GM19452 (cell line): ENCODE results near the gene NELFB.
"Not testable (repeated sequence)": the region's sequence is repeated elsewhere in the genome, so short reads cannot be mapped to it uniquely, and the experiment has no call there.

Experiments
- ATAC-seq: cut with Tn5 transposase; IDR thresholded peaks from one replicate; pipeline ENCODE4 v1.9.1; 2021; ENCODE audit not compliant: unreplicated experiment

NELFB gene

DNA sequence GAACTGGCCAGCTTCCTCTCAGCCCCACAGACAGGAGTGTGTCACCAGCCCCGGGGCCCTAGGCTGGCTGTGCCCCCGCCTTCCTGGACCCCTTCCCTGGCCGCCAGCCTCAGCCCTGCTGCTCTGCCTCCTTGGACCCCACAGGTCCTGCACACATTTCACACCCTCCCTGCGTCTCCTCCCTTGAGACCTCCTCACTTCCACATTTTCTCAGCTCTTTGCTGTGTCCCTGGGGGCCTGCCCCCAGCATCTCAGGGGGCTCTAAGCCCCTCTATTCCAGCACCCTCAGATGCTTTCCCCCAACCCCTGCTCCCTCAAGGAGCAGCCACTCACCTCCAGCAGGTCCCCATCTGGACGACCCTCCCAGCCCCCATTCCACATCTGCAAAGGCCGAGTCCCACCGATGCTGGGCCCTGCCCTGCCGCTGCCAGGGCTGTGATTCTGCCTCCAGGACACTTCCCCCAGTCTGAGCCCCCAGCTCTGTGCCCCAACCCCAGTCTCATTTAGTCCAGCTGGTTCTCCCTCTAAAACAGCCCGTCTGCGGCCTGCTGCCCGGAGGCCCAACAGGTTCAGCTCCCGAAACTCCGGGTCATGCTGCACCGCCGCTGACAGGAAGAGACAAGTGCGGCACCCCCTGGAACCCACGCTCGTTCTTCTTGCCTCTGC, 20.2 kb upstream of the NELFB start:
- no peak for ATAC-seq

DNA sequence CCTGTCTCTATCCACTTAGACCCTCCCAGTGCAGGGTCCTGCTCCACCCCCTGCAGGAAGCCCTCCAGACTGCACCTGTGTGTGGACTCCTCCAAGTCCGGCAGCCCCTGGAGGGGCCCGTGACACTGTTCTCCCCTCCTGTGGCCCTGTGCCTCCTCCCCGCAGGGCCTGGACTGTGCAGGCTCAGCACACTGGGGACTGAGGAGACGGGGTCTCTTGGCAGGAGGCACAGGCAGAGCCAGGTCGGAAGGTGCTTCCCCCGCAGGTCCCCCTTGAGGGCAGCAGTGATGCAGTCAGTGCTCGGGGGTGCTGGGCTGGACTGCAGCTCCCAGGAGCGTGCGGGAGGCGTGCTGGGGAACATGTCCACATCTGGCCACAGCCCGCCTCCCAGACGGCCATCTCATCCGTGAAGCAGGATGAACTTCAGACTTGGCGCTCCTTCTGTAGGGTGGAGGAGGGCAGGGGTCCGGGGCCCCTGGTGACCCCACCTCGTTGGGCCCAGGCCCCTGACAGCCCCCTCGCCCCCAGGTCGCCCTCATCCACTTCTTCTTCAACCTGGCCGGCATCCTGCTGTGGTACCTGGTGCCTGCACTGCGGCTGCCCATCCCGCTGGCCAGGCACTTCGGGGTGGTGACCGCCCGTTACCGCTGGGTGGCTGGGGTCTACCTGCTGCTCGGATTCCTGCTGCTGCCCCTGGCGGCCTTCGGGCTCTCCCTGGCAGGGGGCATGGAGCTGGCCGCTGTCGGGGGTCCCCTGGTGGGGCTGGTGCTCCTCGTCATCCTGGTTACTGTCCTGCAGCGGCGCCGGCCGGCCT, 19.5 kb upstream of the NELFB start:
- ATAC-seq, result no peak

DNA sequence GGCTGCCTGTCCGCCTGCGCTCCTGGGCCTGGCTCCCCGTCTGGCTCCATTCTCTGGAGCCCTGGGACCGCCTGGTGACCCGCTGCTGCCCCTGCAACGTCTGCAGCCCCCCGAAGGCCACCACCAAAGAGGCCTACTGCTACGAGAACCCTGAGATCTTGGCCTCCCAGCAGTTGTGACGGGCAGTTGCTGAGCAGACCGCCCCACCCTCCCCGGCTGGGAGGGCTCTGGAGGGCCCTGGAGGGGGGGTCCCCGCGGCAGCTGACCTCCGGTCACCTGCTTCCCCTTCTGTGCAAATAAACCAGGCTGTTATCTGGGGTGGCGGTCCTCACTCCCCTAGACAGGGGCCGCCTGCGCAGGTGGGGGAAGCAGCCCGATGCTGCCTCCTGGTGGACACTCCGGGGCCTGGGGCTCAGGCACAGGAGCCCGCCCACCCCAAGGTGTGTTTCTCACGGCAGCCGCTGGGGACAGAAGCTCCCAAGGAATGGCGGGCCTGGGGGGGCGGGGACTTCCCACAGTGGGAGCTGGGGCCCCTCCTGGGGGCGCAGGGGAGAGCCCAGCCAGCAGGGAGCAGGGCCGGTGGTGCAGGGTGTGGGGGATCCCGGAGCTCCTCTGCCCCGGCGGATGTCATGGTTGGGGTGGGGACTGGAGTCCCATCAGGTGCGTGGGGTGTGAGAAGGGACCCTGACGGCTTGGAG, 18.7 kb upstream of the NELFB start:
- ATAC-seq, result no peak

DNA sequence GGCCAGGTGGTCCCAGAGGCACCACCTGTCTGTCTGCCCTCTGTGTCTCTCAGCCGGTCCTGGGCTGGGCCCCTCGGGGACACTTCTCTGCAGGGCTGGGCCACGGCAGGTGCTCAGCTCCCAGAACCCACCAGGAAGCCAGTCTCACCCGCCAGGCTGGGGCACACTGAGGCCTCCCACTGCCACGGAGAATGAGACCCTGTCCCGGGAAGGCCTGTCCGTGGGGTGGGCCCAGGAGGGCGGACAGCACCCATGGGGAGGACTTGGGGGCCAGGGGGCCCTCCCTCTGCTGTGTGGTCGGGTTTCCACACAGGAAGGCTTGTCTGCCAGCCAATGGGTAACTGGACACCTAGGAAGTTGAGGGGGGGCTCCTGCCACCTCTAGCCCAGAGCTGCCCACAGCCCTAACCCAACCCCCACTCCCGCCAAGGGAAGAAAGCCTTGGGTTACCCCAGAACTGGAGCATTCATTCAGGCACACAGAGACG, 18.1 kb upstream of the NELFB start:
- no peak for ATAC-seq

DNA sequence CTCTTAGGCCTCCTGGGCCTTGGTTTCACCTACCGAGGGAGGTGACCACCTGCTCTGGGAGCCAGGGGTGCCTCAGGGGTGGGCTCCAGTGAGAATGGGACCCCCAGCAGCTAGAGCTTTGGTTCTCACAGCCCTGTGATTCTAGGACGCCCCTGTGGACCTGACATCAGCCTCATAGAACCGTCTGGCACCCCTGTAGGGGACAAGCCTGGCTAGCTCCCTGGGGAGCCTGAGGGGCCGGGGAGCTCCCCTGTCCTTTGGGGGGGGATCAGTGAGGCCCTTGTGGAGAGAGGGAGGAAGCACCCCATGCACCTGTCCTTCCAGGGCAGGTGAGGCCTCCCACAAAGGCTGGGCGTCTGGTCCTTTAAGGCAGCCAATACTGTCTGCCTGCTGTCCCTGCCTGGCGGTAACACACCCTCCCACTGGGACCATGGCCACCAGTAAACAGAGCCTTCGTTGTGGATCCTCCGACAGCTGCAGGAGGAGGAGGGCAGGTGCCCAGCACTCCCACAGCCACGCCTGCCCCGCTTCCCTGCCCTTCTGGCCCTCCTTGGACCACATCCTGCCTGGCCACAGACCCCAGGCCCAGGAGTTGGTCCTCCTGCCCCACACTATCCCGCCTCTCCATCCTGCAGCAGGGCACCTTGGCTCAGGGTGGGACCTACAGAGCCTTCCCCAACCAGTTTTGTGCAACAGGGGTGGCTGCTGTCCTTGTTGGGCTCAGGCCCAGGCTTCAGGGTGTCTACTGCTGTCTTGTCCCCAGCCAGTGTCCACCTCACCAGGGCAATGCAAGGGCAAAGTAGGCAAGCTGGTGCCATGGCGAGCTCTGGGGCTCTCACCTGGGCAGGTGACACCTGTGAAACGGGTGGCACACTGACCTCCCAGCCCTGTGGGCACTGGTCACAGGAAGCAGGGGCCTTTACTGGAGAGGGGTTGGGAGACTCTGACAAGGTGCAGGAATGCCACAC, 17.1 kb upstream of the NELFB start:
- no peak for ATAC-seq

DNA sequence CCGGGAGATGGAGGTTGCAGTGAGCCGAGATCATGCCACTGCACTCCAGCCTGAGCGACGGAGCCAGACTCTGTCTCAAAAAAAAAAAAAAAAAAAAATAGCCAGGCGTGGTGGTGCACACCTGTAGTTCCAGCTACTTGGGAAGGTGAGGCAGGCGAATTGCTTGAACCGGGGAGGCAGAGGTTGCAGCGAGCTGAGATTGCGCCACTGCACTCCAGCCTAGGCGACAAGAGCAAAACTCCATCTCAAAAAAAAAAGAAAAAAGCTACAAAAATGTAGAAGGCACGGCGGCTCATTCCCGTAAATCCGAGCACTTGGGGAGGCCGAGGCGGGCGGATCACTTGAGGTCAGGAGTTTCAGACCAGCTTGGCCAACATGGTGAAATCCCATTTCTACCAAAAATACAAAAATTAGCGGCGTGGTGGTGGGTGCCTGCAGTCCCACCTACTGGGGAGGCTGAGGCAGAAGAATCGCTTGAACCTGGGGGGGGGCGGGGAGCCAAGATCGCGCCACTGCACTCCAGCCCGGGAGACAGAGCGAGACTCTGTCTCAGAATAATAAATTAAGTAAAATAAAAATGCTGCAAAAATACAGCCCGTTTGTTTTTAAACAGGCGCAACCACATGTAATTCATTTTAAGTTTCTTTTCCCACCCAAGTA, 15.5 kb upstream of the NELFB start:
- not testable (repeated sequence) for ATAC-seq

DNA sequence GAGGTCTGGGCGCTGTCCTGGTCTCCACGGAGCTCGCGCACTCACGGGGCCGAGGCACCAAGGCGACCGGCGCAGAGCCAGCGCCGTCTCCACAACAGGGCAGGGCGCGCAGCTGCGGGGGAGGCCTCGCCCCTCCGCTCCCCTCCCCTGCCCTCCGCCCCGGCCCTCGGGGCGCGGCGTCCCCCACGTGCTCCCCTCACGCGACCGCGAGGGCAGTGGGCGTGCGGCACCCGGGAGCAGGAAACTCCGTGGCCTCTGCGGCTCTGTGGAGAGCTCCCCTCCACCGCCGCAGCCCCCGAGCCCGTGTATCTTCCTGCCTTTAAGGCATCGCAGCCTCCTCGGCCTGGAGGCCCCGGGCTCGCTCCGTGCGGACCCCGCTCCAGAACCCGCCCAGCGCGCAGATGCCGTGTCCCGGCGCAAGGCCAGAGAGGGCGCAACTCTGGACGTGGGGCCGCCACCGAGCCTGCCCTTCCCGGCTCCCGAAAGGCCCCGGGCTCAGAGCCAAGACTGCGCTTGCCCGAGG, 14.7 kb upstream of the NELFB start:
- ATAC-seq, result peak; percentile 26

DNA sequence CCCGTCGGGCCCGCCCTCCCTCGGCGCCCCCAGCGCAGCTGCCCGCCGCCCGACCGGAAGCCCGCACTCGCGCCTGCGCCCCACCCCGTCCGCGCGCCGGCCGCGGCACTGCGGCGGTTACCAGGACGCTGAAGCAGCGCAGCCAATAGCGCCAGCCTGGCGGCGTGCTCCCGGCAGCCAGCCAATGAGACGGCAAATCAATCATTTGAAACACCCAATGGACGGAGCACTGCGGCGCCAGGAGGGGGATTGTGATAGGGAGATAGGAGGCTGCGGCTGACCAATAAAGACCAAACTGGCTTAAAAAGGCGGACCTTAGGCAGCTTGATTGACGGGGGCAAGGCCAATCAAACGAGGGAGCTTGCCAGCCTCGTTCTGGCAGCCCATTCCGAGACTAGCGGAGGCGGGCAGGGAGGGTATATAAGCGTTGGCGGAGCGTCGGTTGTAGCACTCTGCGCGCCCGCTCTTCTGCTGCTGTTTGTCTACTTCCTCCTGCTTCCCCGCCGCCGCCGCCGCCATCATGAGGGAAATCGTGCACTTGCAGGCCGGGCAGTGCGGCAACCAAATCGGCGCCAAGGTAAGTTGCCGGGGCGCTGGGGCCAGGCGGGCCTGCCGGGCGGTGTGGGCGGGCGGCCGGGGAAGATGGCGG, 14.2 kb upstream of the NELFB start, which contains the start of gene TUBB4B:
TUBB4B (plus strand) TSS at position 447 of the 649 bp plus-strand sequence; CDS start at position 521, 74 bp downstream.
- peak; percentile 72 for ATAC-seq

DNA sequence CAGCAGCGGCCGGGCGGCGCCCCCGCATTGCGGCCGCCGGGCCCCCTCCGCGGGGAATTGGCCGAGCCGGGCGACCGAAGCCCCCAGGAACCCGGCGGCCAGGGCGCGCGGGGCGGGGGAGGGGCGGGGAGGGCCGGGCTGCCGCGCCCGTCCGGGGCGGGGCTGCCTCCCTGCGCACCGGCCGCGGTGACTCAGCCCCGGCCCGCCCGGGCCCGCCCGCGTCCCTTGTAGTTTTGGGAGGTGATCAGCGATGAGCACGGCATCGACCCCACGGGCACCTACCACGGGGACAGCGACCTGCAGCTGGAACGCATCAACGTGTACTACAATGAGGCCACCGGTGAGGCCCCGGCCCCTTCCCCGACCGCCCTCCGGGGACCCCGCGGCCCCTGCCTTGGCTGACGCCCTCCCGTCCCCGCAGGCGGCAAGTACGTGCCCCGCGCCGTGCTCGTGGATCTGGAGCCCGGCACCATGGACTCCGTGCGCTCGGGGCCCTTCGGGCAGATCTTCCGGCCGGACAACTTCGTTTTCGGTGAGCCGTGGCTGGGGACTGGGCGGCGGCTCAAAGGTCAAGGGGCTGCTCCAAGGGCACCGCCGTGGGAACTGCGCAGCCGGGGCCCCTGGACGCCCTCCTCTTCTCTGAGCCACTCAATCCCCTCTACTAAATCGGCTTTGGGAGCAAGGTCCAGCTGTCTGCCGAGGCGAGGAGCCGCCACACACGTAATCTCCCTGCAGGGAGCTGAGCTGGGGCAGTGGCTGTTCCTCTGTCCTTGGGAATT, 13.4 kb upstream of the NELFB start:
- ATAC-seq, result peak; percentile 5

DNA sequence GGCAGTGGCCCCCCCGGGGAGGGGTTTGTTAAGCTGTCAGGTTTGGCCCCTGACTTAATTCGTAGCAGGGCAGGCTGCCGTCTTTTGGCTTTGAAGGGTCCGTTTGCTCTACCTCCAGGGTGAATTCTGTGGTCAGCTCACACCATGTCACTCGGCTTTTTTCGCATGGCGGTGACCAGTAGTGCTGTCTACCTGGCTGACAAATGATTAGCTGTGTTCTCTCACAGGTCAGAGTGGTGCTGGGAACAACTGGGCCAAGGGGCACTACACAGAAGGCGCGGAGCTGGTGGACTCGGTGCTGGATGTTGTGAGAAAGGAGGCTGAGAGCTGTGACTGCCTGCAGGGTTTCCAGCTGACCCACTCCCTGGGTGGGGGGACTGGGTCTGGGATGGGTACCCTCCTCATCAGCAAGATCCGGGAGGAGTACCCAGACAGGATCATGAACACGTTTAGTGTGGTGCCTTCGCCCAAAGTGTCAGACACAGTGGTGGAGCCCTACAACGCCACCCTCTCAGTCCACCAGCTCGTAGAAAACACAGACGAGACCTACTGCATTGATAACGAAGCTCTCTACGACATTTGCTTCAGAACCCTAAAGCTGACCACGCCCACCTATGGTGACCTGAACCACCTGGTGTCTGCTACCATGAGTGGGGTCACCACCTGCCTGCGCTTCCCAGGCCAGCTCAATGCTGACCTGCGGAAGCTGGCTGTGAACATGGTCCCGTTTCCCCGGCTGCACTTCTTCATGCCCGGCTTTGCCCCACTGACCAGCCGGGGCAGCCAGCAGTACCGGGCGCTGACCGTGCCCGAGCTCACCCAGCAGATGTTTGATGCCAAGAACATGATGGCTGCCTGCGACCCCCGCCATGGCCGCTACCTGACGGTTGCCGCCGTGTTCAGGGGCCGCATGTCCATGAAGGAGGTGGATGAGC, 12.6 kb upstream of the NELFB start:
- no peak for ATAC-seq

DNA sequence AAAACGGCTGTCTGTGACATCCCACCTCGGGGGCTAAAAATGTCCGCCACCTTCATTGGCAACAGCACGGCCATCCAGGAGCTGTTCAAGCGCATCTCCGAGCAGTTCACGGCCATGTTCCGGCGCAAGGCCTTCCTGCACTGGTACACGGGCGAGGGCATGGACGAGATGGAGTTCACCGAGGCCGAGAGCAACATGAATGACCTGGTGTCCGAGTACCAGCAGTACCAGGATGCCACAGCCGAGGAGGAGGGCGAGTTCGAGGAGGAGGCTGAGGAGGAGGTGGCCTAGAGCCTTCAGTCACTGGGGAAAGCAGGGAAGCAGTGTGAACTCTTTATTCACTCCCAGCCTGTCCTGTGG, 11.9 kb upstream of the NELFB start:
- ATAC-seq, result not testable (repeated sequence)

DNA sequence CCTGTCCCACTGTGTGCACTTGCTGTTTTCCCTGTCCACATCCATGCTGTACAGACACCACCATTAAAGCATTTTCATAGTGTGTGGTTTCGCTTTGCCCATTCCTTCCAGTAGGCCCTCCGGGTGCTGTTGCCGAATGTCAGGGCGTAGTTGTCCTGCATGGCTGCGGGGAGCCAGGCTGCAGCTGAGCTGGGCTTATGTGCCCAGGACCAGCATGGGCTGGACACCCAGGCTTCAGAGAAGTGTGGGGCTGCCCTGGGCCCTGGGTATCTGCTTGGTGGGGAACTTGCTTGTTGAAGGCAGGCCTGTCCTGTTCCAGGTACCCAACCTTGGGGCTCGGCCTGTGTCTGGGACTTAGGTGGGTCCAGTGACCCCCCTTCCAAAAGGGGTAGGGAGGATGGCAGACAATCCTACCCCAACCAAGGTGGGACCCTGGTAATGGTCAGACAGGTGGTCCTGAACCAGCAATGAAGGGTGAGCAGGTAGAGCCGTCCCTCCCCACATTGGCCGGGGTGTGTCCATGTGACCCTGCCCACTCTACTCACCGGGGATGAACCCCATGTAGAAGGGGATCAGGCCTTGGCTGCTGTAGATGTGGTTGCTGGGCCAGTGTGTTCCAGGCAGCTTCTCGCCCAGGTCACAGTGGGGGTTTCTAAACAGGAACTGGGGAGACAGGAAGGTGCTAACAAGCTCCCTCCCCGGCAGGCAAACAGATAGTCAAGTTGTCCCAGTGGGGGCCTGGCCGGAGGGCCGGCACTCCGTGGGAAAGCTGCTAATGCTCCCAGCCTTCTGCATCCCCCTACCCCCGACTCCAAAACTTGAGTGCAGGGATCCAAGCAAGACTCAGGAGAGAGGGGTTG, 11.3 kb upstream of the NELFB start:
- ATAC-seq, result no peak

DNA sequence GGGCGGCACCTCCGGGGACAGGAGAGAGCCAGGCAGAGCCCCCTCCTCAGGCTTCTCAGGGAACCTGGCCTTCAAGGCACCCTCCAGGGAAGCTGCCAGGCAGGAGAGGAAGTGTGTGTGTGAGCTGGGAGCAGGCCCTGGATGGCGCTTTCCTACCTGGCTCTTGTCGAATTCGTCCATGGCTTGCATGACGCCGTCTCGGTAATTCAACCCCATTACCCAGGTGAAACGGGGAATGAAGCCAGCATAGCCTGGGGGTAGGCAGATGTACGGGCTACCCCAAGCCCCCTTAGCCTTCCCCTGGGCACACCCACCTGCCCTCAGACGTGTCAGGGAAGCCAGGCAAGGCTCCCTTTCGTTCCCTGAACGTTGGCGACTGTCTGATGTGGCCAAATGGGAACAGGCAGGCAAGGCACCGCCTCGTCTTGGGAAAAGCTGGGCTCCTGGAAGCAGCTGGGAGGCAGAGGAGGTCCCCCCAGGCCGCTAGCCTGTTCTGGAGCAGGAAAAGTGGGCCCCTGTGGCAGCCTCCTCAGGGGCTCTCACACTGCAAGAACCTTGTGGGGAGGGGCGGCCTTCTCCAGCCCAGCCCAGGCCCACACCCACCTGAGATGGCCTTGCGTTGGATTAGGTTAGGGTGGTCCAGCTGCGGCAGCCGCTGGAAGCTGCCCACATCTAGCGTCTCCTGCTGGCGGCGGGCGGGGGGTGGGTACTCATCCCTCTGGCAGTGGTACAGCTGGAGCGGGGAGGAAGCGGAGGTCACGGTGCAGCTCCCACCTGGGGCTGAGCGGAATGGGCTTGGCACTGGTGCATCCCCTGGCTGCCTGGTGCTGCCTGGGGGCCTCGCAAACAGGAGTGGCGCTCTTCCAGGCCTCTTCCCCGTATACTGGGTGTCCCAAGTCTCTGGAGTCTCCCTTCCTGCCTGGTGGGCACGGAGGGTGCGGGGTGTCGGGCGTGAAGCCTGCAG, 10.4 kb upstream of the NELFB start:
- no peak for ATAC-seq

DNA sequence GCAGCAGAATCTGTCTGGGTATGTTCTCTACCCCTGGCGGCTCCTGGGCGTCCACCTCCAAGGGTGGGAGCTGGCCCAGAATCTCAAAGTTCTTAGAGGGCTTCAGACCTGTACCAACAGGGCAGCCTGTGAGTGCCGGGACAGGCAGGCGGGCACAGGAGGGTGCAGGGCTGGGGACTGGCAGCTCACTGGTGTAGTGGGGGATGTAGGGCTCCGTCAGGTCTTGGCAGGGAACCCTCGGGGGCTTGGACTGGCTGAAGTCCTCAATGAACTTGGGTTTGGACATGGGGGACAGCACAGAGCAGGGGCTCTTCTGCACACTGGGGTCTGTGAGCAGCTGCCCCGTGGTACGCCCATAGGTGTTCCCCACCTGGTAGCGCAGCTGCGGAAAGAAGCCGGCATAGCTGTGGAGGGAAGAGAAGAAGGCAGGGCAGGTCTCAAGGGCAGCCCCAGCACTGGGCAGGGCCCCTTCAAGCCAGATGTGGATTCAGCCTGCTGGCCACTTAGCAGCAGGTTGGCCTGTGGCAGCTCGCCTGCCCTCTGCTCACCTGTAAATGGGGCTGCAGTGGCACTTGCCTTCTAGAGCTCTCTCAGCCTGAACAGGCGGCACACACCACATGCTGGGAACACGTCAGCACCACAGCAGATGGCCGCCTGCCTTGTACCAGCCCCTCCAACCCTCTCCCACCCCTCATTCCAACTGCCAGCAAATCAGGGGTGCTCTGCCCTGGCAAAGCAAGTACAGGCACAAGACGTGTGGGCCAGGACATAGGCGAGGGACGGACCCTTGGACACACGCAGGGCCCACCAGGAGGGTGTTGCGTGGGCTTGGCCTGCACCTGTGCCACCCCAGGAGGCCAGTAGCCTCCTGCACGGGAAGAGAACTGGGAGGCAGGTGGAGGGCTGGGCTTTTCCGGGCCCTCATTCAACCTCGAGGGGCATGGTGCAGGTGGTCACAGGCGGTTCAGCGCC, 9.4 kb upstream of the NELFB start:
- no peak for ATAC-seq
